ENCODE data around the gene ZYX.

DNA sequence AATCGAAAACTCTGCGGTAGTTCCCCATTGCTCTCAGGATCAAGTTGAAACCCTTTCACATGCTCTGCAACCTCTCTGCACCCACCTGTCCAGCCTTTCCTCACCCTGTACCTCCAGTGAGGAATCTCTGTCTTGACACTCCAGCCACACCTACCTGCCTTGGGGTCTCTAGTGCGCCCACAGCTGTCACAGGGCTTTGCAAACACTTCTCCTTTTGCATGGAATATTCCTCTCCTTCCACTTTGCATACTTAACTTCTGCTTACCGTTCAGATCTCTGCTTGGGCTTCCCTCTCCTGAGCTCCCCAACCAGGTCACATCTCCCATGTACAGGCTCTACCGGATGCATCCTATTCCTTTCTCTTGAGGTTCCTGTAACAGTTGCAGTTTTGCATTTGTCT lies 6.6 kb upstream of the ZYX start:
- TF ChIP-seq POLR2A (IDR thresholded peaks at IDR 0.05) = no peak
- TF ChIP-seq, protein P1, sequence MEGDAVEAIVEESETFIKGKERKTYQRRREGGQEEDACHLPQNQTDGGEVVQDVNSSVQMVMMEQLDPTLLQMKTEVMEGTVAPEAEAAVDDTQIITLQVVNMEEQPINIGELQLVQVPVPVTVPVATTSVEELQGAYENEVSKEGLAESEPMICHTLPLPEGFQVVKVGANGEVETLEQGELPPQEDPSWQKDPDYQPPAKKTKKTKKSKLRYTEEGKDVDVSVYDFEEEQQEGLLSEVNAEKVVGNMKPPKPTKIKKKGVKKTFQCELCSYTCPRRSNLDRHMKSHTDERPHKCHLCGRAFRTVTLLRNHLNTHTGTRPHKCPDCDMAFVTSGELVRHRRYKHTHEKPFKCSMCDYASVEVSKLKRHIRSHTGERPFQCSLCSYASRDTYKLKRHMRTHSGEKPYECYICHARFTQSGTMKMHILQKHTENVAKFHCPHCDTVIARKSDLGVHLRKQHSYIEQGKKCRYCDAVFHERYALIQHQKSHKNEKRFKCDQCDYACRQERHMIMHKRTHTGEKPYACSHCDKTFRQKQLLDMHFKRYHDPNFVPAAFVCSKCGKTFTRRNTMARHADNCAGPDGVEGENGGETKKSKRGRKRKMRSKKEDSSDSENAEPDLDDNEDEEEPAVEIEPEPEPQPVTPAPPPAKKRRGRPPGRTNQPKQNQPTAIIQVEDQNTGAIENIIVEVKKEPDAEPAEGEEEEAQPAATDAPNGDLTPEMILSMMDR (IDR thresholded peaks at IDR 0.05) = no peak

Data from body of pancreas (tissue), 4 donors.